Measurements from ENCODE around the gene DCAF4. TPM values are rescaled to one million over a fixed set of nuclear protein-coding genes. Genes with fewer than 3 reads are reported as not detected.

Gene DCAF4
- total RNA-seq, 1 donor from 2014 or later, result 6.9 TPM

- H3K4me1 ChIP-seq, result peaks cover 34% of the 10 kb centered on the region
- intact Hi-C loops (cut with micrococcal nuclease), result no loop called here
- no peak overlapping the region for H3K4me3 ChIP-seq
- no peaks in the 10 kb centered on the region for H3K9me3 ChIP-seq (replicated peaks)
- no peak for TF ChIP-seq CTCF (IDR thresholded peaks at IDR 0.05; ENCODE audit: borderline replicate concordance)
- no peaks in the 10 kb centered on the region for H3K27me3 ChIP-seq (ENCODE audit: low read depth)
- no peak for DNase-seq
- H3K27ac ChIP-seq (replicated peaks), result no peak overlapping the region
- no peaks in the 10 kb centered on the region for H3K36me3 ChIP-seq
Measured at GRCh38 chr14:72909163-72909562, 17.1 kb upstream of the DCAF4 start.

GRCh38 chr14:72913809-72914208, 12.5 kb upstream of the DCAF4 start:
- no peak overlapping the region for H3K4me3 ChIP-seq
- H3K4me1 ChIP-seq, result peaks cover 5% of the 10 kb centered on the region
- intact Hi-C loops (cut with micrococcal nuclease), result no loop called here

GRCh38 chr14:72916174-72916573, 10.1 kb upstream of the DCAF4 start:
- H3K9me3 ChIP-seq (replicated peaks), result no peaks in the 10 kb centered on the region
- peaks cover 9% of the 10 kb centered on the region for H3K27me3 ChIP-seq (ENCODE audit: low read depth)
- DNase-seq, result no peak
- no peaks in the 10 kb centered on the region for H3K4me1 ChIP-seq
- no peak for TF ChIP-seq CTCF (IDR thresholded peaks at IDR 0.05; ENCODE audit: borderline replicate concordance)
- intact Hi-C loops (cut with micrococcal nuclease), result no loop called here
- H3K36me3 ChIP-seq, result no peaks in the 10 kb centered on the region
- H3K4me3 ChIP-seq, result no peak overlapping the region
- H3K27ac ChIP-seq (replicated peaks), result no peak overlapping the region

More at GRCh38 chr14:72913809-72914208, 12.5 kb upstream of the DCAF4 start:
- Histone ChIP-seq H3K36me3 (no peaks in the 10 kb centered on the region), H3K27me3 (ENCODE audit: low read depth) (no peaks in the 10 kb centered on the region), H3K27ac (replicated peaks) (no peak overlapping the region), H3K9me3 (replicated peaks) (no peaks in the 10 kb centered on the region)
- no peak for TF ChIP-seq CTCF (IDR thresholded peaks at IDR 0.05; ENCODE audit: borderline replicate concordance)
- no peak for DNase-seq

DNA sequence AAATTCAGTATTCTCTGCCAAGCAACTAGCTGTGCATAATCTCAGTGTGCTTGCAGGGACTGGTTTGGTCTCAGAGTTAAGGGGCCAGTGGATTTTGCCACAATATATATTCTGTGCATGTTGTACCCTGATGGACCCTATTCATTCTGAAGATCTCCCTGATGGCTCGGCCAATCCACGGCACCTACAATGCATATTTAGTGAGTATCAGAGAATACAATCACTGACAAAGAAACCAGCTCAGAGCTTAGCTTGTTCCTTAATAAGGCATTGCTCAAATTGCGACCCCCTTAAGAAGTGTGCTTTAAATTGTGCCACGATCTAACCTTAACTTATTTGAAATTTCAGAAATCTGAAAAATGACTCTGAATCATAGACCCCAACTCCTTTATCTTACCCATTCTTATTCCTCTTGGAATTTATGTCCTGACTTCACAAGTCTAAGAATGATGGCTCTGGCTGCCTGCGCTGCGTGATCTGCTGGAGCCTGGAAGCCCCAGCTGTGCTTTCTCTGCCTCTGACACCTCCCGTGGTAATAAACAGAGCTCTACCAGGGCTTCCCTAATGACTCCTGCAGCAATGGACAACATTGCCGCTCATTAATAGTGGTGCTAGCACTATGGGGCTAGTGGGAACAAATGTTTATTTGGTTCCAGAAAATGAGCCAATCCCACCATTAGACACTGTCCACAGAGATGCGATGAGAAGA, 9.0 kb upstream of the DCAF4 start:
- TF ChIP-seq CTCF (IDR thresholded peaks at IDR 0.05; ENCODE audit: borderline replicate concordance), result no peak
- DNase-seq, result no peak
- no peaks in the 10 kb centered on the region for H3K9me3 ChIP-seq (replicated peaks)
- H3K27me3 ChIP-seq (ENCODE audit: low read depth), result peaks cover 9% of the 10 kb centered on the region
- no peak overlapping the region for H3K27ac ChIP-seq (replicated peaks)
- no peaks in the 10 kb centered on the region for H3K36me3 ChIP-seq
- no peaks in the 10 kb centered on the region for H3K4me1 ChIP-seq
- no peak overlapping the region for H3K4me3 ChIP-seq
- intact Hi-C loops (cut with micrococcal nuclease), result no loop called here

DNA sequence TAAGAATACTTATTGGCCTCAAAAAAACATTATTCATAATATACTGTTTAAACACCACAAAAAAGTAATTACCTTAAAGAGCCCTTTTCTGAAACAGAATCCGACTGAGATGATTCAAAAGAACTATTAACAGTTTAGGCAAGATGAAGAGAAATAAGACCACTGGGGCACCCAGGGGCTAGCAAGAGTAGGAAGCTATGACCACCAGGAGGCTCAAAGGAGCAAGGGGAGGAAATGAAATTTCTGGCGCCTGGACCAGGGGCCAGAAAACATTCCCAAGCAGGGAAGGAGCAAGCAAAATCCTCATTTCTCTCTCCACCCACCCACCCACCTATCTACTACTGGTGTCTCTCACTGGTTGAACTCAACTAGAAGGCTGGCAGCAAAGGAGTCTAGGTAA, 6.3 kb upstream of the DCAF4 start:
- no peak overlapping the region for H3K27ac ChIP-seq (replicated peaks)
- no peaks in the 10 kb centered on the region for H3K9me3 ChIP-seq (replicated peaks)
- no peaks in the 10 kb centered on the region for H3K36me3 ChIP-seq
- no peak for DNase-seq
- intact Hi-C loops (cut with micrococcal nuclease), result no loop called here
- no peak for TF ChIP-seq CTCF (IDR thresholded peaks at IDR 0.05; ENCODE audit: borderline replicate concordance)
- no peak overlapping the region for H3K4me3 ChIP-seq
- peaks cover 7% of the 10 kb centered on the region for H3K4me1 ChIP-seq
- peaks cover 9% of the 10 kb centered on the region for H3K27me3 ChIP-seq (ENCODE audit: low read depth)
